ENCODE measurements around the gene SLC38A8. TPM values are rescaled to one million over a fixed set of nuclear protein-coding genes. Genes with fewer than 3 reads are reported as not detected.

Gene SLC38A8
- total RNA-seq, 6 donors from 2014 or later, result not detected

GRCh38 chr16:84087466-84088151 is 45.0 kb upstream of the SLC38A8 start:
- H3K27ac ChIP-seq, result no peak overlapping the region
- H3K27me3 ChIP-seq, result no peaks in the 10 kb centered on the region
- WGBS, 2 donors, result 80 to 81% methylated on average over 11 of the region's 11 CpGs
- peaks cover 33 to 87% (median 62%) of the 10 kb centered on the region in 4 donors for H3K36me3 ChIP-seq
- DNase-seq (no peak), ATAC-seq (ENCODE audit: low FRiP score in 2 of 2) (no peak)
- TF ChIP-seq EP300 (IDR thresholded peaks at IDR 0.05), result no peak
- no peak for TF ChIP-seq POLR2AphosphoS5 (IDR thresholded peaks at IDR 0.05)
- TF ChIP-seq POLR2A (IDR thresholded peaks at IDR 0.05), result no peak
- TF ChIP-seq, protein P1, sequence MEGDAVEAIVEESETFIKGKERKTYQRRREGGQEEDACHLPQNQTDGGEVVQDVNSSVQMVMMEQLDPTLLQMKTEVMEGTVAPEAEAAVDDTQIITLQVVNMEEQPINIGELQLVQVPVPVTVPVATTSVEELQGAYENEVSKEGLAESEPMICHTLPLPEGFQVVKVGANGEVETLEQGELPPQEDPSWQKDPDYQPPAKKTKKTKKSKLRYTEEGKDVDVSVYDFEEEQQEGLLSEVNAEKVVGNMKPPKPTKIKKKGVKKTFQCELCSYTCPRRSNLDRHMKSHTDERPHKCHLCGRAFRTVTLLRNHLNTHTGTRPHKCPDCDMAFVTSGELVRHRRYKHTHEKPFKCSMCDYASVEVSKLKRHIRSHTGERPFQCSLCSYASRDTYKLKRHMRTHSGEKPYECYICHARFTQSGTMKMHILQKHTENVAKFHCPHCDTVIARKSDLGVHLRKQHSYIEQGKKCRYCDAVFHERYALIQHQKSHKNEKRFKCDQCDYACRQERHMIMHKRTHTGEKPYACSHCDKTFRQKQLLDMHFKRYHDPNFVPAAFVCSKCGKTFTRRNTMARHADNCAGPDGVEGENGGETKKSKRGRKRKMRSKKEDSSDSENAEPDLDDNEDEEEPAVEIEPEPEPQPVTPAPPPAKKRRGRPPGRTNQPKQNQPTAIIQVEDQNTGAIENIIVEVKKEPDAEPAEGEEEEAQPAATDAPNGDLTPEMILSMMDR (IDR thresholded peaks at IDR 0.05), result no peak
- H3K9me3 ChIP-seq, result no peaks in the 10 kb centered on the region
- H3K4me1 ChIP-seq, result peaks cover 0 to 4% (median 2%) of the 10 kb centered on the region in 4 donors
- no peak overlapping the region for H3K4me3 ChIP-seq

DNA sequence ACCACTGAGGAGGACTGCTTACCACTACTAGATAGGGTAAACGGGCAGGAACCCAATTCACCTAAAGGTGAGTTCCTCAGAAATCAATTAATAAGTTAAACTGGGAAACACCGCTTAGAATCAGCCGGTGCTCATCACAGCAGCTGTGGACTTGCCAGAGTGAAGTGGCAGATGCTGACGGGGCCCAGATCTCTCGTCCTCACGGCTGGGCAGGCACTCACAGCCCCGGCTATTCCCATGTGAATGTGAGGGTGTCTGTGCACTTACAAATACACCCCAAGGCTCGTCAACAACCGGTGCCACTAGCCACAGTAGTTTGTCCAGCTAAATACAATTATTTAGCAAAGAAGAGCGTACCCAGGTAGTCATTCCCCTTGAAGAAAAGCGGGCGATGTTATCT is 44.4 kb upstream of the SLC38A8 start:
- no peak for TF ChIP-seq EP300 (IDR thresholded peaks at IDR 0.05)
- TF ChIP-seq POLR2A (IDR thresholded peaks at IDR 0.05), result no peak
- no peak for TF ChIP-seq POLR2AphosphoS5 (IDR thresholded peaks at IDR 0.05)
- TF ChIP-seq, protein P1 (IDR thresholded peaks at IDR 0.05), result no peak
- H3K9me3 ChIP-seq, result no peaks in the 10 kb centered on the region
- H3K36me3 ChIP-seq, result peaks cover 28 to 87% (median 61%) of the 10 kb centered on the region in 4 donors
- no peak for DNase-seq
- H3K27ac ChIP-seq, result no peak overlapping the region
- peaks cover 0 to 4% (median 2%) of the 10 kb centered on the region in 4 donors for H3K4me1 ChIP-seq
- no peak for ATAC-seq (ENCODE audit: low FRiP score in 2 of 2)
- H3K4me3 ChIP-seq, result no peak overlapping the region
- WGBS, 2 donors, result 85 to 87% methylated on average over 7 to 12 of the region's 12 CpGs
- H3K27me3 ChIP-seq, result no peaks in the 10 kb centered on the region

- no peak for TF ChIP-seq EP300 (IDR thresholded peaks at IDR 0.05)
- TF ChIP-seq POLR2AphosphoS5 (IDR thresholded peaks at IDR 0.05), result no peak
- no peak for TF ChIP-seq POLR2A (IDR thresholded peaks at IDR 0.05)
- TF ChIP-seq, protein P1 (IDR thresholded peaks at IDR 0.05), result no peak
- no peak overlapping the region for H3K4me3 ChIP-seq
- no peaks in the 10 kb centered on the region for H3K9me3 ChIP-seq
- WGBS, 2 donors, result 75 to 83% methylated on average over 10 to 11 of the region's 11 CpGs
- no peaks in the 10 kb centered on the region for H3K27me3 ChIP-seq
- H3K27ac ChIP-seq, result no peak overlapping the region
- peaks cover 28 to 87% (median 61%) of the 10 kb centered on the region in 4 donors for H3K36me3 ChIP-seq
- H3K4me1 ChIP-seq, result peaks cover 0 to 4% (median 2%) of the 10 kb centered on the region in 4 donors
- DNase-seq (no peak), ATAC-seq (ENCODE audit: low FRiP score in 2 of 2) (no peak)
Measured at GRCh38 chr16:84086341-84086740, 43.7 kb upstream of the SLC38A8 start.

- Histone ChIP-seq H3K4me3 (no peak overlapping the region), H3K27ac (no peak overlapping the region), H3K9me3 (no peaks in the 10 kb centered on the region)
Measured at GRCh38 chr16:84085773-84086172, 43.2 kb upstream of the SLC38A8 start.

More at GRCh38 chr16:84085773-84086172, 43.2 kb upstream of the SLC38A8 start:
- 41 to 52% methylated on average over 6 of the region's 6 CpGs for WGBS, 2 donors
- peaks cover 27 to 87% (median 61%) of the 10 kb centered on the region in 4 donors for H3K36me3 ChIP-seq
- TF ChIP-seq POLR2A (IDR thresholded peaks at IDR 0.05), result no peak
- no peak for TF ChIP-seq EP300 (IDR thresholded peaks at IDR 0.05)
- no peak for TF ChIP-seq POLR2AphosphoS5 (IDR thresholded peaks at IDR 0.05)
- TF ChIP-seq, protein P1 (IDR thresholded peaks at IDR 0.05), result no peak
- DNase-seq (no peak), ATAC-seq (ENCODE audit: low FRiP score in 2 of 2) (no peak)
- H3K4me1 ChIP-seq, result peaks cover 0 to 4% (median 2%) of the 10 kb centered on the region in 4 donors
- H3K27me3 ChIP-seq, result no peaks in the 10 kb centered on the region
